Right ventricle myocardium superior (tissue), 1 donor: ENCODE results near the gene NCOR1. TPM values are rescaled to one million over a fixed set of nuclear protein-coding genes. Genes with fewer than 3 reads are reported as not detected.
"Not testable (repeated sequence)": the region's sequence is repeated elsewhere in the genome, so short reads cannot be mapped to it uniquely, and the experiment has no call there.

Experiments used
- ATAC-seq: fragments of 200-7000 bp; cut with Tn5 transposase; one replicate; pipeline ENCODE4 v1.9.1; 2020; ENCODE audit warnings: mild to moderate bottlenecking; ENCODE audit not compliant: poor library complexity
- DNase-seq: peaks from one replicate; pipeline ENCODE4 v3.0.0-alpha.2; 2020
- intact Hi-C: fragments of 100-400 bp; cut with DNase I; formaldehyde crosslinking; loops from one replicate; pipeline ENCODE4 v1.11.2; 2022
- total RNA-seq: library from RNA; stranded (reverse); fragmentation: NEBNext Ultra II Directional; extraction: Animal tissue kit (Norgen Biotek cat#: 25700); gene quantifications from one replicate; pipeline ENCODE4 v1.2.1, GENCODE V29; 2021
- donor health status: DM: no; HTN: yes; CAD: no; lungs with severe emphysema.

NCOR1 gene
- total RNA-seq, 1 donor from 2014 or later, result 61.4 TPM

GRCh38 chr17:16178836-16179235 lies 36.5 kb downstream of the NCOR1 start:
- no peak for DNase-seq
- intact Hi-C loops, result no loop called here
- no peak for ATAC-seq

- DNase-seq, result no peak
- ATAC-seq, result no peak
- intact Hi-C loops, result no loop called here
These were observed 43.7 kb downstream of the NCOR1 start for GRCh38 chr17:16171613-16172012.

- DNase-seq, ATAC-seq, intact Hi-C loops: not testable (repeated sequence)
These were observed 48.6 kb downstream of the NCOR1 start for GRCh38 chr17:16166766-16167165.

GRCh38 chr17:16158714-16159113 lies 56.6 kb downstream of the NCOR1 start:
- intact Hi-C loops, result no loop called here
- ATAC-seq (no peak), DNase-seq (no peak)

- intact Hi-C loops, result no loop called here
- DNase-seq, result no peak
- no peak for ATAC-seq
These were observed 59.8 kb downstream of the NCOR1 start for GRCh38 chr17:16155536-16155935.

GRCh38 chr17:16152326-16152725 lies 63.0 kb downstream of the NCOR1 start:
- DNase-seq, ATAC-seq, intact Hi-C loops: not testable (repeated sequence)

- ATAC-seq (no peak), DNase-seq (no peak)
- intact Hi-C loops, result no loop called here
These were observed 65.0 kb downstream of the NCOR1 start for GRCh38 chr17:16150251-16150856.

GRCh38 chr17:16148596-16148995 lies 66.7 kb downstream of the NCOR1 start:
- DNase-seq (no peak), ATAC-seq (no peak)
- intact Hi-C loops, result no loop called here

- DNase-seq, intact Hi-C loops, ATAC-seq: not testable (repeated sequence)
These were observed 69.9 kb downstream of the NCOR1 start for GRCh38 chr17:16145319-16145890.

GRCh38 chr17:16141685-16142084 lies 73.6 kb downstream of the NCOR1 start:
- DNase-seq, result no peak
- ATAC-seq, result no peak
- intact Hi-C loops, result no loop called here

GRCh38 chr17:16140854-16141253 lies 74.5 kb downstream of the NCOR1 start:
- ATAC-seq (no peak), DNase-seq (no peak)
- intact Hi-C loops, result no loop called here

- intact Hi-C loops, result no loop called here
- ATAC-seq (no peak), DNase-seq (no peak)
These were observed 79.9 kb downstream of the NCOR1 start for GRCh38 chr17:16135461-16135860.

GRCh38 chr17:16131593-16131992 lies 83.7 kb downstream of the NCOR1 start:
- no peak for DNase-seq

GRCh38 chr17:16129441-16130205 lies 85.7 kb downstream of the NCOR1 start:
- ATAC-seq (no peak), DNase-seq (no peak)
- intact Hi-C loops, result no loop called here

More at GRCh38 chr17:16131593-16131992, 83.7 kb downstream of the NCOR1 start:
- intact Hi-C loops, result no loop called here
- no peak for ATAC-seq

GRCh38 chr17:16123531-16123930 lies 91.8 kb downstream of the NCOR1 start:
- DNase-seq, result no peak
- ATAC-seq, result no peak
- intact Hi-C loops, result no loop called here

GRCh38 chr17:16122697-16123434 lies 92.5 kb downstream of the NCOR1 start:
- intact Hi-C loops, result no loop called here
- DNase-seq (no peak), ATAC-seq (no peak)

- no peak for ATAC-seq
- no peak for DNase-seq
- intact Hi-C loops, result no loop called here
These were observed 93.4 kb downstream of the NCOR1 start for GRCh38 chr17:16121915-16122314.

GRCh38 chr17:16120937-16121336 lies 94.4 kb downstream of the NCOR1 start:
- intact Hi-C loops, result no loop called here
- no peak for ATAC-seq
- no peak for DNase-seq

- intact Hi-C loops, result no loop called here
- ATAC-seq (no peak), DNase-seq (no peak)
These were observed 98.2 kb downstream of the NCOR1 start for GRCh38 chr17:16117149-16117548.
